Measurements from ENCODE around the gene TRIM5.
"Not testable (repeated sequence)": the region's sequence is repeated elsewhere in the genome, so short reads cannot be mapped to it uniquely, and the experiment has no call there.

TRIM5 gene

GRCh38 chr11:5689551-5689983 is 4.7 kb upstream of the TRIM5 start, which contains the start of gene TRIM22:
Gene TRIM22 (plus strand): TSS chr11:5689790. CDS start chr11:5696233, 6,443 bp downstream.
- DNase-seq (ENCODE audit: low read depth) = peak; percentile 80
- no peak for TF ChIP-seq CTCF (IDR thresholded peaks at IDR 0.05; ENCODE audit: low read length, missing control alignments)
- peak within 1 kb of the TSS; percentile 60 for H3K4me3 ChIP-seq (replicated peaks; ENCODE audit: low read depth, low read length)

GRCh38 chr11:5688482-5688881 is 3.6 kb upstream of the TRIM5 start:
- TF ChIP-seq CTCF (IDR thresholded peaks at IDR 0.05; ENCODE audit: low read length, missing control alignments) = no peak
- H3K4me3 ChIP-seq (replicated peaks; ENCODE audit: low read depth, low read length) = no peak overlapping the region
- no peak for DNase-seq (ENCODE audit: low read depth)

GRCh38 chr11:5686426-5686825 is 1.6 kb upstream of the TRIM5 start:
- TF ChIP-seq CTCF (IDR thresholded peaks at IDR 0.05; ENCODE audit: low read length, missing control alignments) = no peak
- no peak overlapping the region for H3K4me3 ChIP-seq (replicated peaks; ENCODE audit: low read depth, low read length)
- DNase-seq (ENCODE audit: low read depth) = no peak

- no peak for TF ChIP-seq CTCF (IDR thresholded peaks at IDR 0.05; ENCODE audit: low read length, missing control alignments)
- peak overlapping the region; percentile 62 for H3K4me3 ChIP-seq (replicated peaks; ENCODE audit: low read depth, low read length)
- peak; percentile 7 for DNase-seq (ENCODE audit: low read depth)
These were observed 733 bp downstream of the TRIM5 start for GRCh38 chr11:5684036-5684645.

- DNase-seq (ENCODE audit: low read depth) = not testable (repeated sequence)
- peak overlapping the region; percentile 62 for H3K4me3 ChIP-seq (replicated peaks; ENCODE audit: low read depth, low read length)
These were observed 1.3 kb downstream of the TRIM5 start for GRCh38 chr11:5683620-5684019.

- H3K4me3 ChIP-seq (replicated peaks; ENCODE audit: low read depth, low read length); DNase-seq (ENCODE audit: low read depth): not testable (repeated sequence)
These were observed 1.9 kb downstream of the TRIM5 start for GRCh38 chr11:5682890-5683441.

GRCh38 chr11:5679811-5680210 is 5.1 kb downstream of the TRIM5 start:
- no peak for TF ChIP-seq CTCF (IDR thresholded peaks at IDR 0.05; ENCODE audit: low read length, missing control alignments)
- no peak overlapping the region for H3K4me3 ChIP-seq (replicated peaks; ENCODE audit: low read depth, low read length)
- no peak for DNase-seq (ENCODE audit: low read depth)

- no peak for TF ChIP-seq CTCF (IDR thresholded peaks at IDR 0.05; ENCODE audit: low read length, missing control alignments)
- no peak for DNase-seq (ENCODE audit: low read depth)
- no peak overlapping the region for H3K4me3 ChIP-seq (replicated peaks; ENCODE audit: low read depth, low read length)
These were observed 10.5 kb downstream of the TRIM5 start for GRCh38 chr11:5674391-5674790.

Data from fibroblast of pulmonary artery (primary cell).